Measurements from ENCODE around the gene C7orf25.
"Not testable (repeated sequence)": the region's sequence is repeated elsewhere in the genome, so short reads cannot be mapped to it uniquely, and the experiment has no call there.

C7orf25 gene

DNA sequence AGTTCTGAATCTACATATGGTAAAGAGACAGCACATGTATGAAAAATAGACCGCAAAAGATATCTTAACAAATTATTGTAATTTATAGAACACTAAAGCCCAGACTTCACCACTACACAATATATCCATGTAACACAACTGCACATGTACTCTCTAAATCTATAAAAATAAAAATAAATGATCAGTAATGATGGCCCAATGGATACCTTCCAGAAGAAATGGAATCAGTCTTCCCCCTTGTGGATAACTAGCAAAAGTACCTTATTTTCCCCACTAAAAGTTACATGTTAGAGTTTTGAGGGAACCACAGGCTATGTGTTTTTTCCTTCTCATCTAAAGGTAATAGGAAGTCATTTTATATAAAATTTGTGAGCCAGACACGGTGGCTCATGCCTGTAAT lies 25.7 kb downstream of the C7orf25 start:
- no peak for DNase-seq (ENCODE audit: extremely low read depth, low read depth)
- no peak overlapping the region for H3K4me3 ChIP-seq (replicated peaks; ENCODE audit: low read depth, low read length)
- TF ChIP-seq, protein P1, sequence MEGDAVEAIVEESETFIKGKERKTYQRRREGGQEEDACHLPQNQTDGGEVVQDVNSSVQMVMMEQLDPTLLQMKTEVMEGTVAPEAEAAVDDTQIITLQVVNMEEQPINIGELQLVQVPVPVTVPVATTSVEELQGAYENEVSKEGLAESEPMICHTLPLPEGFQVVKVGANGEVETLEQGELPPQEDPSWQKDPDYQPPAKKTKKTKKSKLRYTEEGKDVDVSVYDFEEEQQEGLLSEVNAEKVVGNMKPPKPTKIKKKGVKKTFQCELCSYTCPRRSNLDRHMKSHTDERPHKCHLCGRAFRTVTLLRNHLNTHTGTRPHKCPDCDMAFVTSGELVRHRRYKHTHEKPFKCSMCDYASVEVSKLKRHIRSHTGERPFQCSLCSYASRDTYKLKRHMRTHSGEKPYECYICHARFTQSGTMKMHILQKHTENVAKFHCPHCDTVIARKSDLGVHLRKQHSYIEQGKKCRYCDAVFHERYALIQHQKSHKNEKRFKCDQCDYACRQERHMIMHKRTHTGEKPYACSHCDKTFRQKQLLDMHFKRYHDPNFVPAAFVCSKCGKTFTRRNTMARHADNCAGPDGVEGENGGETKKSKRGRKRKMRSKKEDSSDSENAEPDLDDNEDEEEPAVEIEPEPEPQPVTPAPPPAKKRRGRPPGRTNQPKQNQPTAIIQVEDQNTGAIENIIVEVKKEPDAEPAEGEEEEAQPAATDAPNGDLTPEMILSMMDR (IDR thresholded peaks at IDR 0.05; ENCODE audit: low read depth, low read length, missing control alignments): no peak

DNA sequence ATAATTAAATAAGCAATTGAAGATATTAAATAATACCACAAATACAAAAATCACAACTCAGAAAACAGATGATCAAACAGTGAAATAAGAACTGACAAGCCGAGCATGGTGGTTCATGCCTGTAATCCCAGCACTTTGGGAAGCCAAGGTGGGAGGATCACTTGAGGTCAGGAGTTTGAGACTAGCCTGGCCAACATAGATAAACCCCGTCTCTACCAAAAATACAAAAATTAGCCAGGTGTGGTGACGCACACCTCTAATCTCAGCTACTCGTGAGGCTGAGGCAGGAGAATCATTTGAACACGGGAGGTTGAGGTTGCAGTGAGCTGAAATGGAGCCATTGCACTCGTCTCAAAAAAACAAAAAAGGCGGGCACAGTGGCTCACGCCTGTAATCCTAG lies 26.7 kb downstream of the C7orf25 start:
- DNase-seq (ENCODE audit: extremely low read depth, low read depth); H3K4me3 ChIP-seq (replicated peaks; ENCODE audit: low read depth, low read length): not testable (repeated sequence)

DNA sequence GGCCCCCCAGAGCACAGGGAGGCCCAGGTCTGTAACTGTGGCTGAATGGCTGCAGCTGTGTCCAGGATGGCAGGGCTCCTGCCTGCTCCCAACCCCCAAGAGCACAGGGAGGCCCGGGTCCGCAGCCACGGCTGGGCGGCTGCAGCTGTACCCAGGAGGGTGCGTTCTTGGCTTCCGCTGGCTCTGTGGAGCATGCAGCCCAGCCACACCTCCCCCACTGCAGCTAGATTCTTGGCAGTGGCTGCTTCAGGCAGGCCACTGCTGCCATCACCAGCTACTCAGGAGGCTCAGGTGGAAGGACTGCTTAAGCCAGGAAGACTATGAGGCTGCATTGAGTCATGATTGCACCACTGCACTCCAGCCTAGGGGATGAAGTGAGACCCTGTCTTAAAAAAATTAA lies 27.9 kb downstream of the C7orf25 start:
- TF ChIP-seq, protein P1 (IDR thresholded peaks at IDR 0.05; ENCODE audit: low read depth, low read length, missing control alignments): no peak
- no peak overlapping the region for H3K4me3 ChIP-seq (replicated peaks; ENCODE audit: low read depth, low read length)
- no peak for DNase-seq (ENCODE audit: extremely low read depth, low read depth)

DNA sequence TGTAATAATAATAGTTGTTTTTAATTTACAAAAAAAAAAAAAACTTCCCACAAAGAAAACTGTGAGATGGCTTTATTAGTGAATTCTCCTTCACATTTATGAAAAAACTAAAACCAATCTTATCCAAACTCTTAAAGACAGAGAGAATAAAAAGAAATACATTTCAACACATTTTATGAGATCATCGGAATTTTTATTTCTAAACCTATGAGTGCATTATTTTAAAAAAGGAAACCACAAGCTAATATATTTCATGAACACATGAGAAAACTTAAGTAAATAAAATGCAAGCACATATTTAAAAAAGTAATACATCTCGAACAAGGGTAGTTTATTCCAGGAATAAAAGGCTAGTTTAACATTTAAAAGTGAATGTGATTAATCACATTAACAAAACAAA lies 31.5 kb downstream of the C7orf25 start:
- no peak overlapping the region for H3K4me3 ChIP-seq (replicated peaks; ENCODE audit: low read depth, low read length)
- TF ChIP-seq, protein P1 (IDR thresholded peaks at IDR 0.05; ENCODE audit: low read depth, low read length, missing control alignments): no peak
- no peak for DNase-seq (ENCODE audit: extremely low read depth, low read depth)

DNA sequence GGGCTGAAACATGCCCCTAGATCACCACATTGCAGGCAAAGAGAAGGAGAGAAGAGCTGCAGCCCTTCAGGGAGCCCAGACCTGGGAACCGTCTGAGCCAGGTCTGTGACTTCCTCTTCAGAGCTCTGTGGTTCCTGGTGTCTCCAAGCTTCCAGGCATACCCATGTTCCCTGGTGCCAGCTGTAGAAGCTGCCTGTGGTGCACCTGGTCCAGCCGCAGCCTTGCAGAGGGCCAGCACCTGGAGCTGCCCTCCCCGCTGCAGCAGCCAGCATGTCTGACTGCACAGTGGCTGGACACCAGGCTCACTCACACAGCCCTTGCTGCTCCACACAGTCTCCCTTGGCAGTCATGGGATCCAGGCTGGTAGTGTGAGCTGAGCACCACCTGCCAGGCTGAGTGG lies 33.6 kb downstream of the C7orf25 start:
- DNase-seq (ENCODE audit: extremely low read depth, low read depth): no peak
- TF ChIP-seq, protein P1 (IDR thresholded peaks at IDR 0.05; ENCODE audit: low read depth, low read length, missing control alignments): no peak
- H3K4me3 ChIP-seq (replicated peaks; ENCODE audit: low read depth, low read length): no peak overlapping the region

DNA sequence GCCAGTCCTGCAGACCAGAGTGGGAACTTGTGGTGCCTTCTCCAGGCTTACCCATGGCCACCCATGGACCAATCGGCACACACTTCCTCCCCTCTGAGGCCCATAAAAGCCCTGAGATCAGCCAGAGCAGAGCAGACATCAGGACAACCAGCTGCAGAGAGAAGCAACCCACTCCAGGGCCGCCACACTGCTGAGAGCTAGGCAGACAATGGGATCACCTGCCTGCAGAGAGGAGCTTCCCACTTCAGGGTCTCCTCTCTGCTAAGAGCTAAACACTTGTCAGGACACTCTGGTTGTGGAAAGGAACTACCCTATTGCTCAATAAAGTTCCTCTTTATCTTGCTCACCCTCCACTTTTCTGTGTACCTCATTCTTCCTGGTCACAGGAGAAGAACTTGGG lies 34.0 kb downstream of the C7orf25 start:
- no peak overlapping the region for H3K4me3 ChIP-seq (replicated peaks; ENCODE audit: low read depth, low read length)
- TF ChIP-seq, protein P1 (IDR thresholded peaks at IDR 0.05; ENCODE audit: low read depth, low read length, missing control alignments): no peak
- DNase-seq (ENCODE audit: extremely low read depth, low read depth): no peak

DNA sequence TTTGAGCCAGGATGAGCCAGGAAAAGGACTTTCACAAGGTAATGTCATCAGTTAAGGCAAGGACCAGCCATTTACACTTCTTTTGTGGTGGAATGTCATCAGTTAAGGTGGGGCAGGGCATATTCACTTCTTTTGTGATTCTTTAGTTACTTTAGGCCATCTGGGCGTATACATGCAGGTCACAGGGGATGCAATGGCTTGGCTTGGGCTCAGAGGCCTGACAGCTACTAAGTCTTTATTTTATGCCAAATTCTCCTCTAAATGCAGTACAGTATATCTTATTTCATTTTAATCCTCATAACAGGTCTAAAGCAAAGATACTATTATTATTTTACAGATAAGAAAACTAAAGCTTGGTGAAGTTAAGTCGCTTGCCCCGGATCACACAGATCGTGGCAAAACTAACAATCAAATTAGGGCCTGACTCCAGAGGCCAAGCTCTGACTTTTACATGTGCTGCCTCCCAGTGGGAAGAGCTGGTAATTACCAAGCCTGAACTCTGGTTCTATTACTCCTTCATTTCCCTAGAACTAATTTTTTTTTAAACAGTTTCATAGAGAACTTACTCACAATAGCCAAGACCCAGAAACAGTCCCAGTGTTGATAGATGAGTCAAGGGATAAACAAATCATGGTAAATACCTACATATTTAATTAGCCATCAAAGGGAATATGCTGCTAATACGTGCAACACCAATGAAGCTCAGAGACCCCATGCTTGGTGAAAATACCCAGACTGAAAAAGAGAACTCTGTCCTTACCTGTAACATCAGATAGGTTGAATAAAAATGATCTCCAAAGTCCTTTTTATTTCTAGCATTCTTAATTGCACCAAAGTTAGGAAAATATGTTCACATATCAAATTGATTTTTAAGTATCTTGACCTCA lies 35.4 kb downstream of the C7orf25 start:
- no peak overlapping the region for H3K4me3 ChIP-seq (replicated peaks; ENCODE audit: low read depth, low read length)
- peak; percentile 16 for DNase-seq (ENCODE audit: extremely low read depth, low read depth)
- TF ChIP-seq, protein P1 (IDR thresholded peaks at IDR 0.05; ENCODE audit: low read depth, low read length, missing control alignments): peak; percentile 74

Data from HFF-Myc (cell line).